Mucosa of descending colon (tissue), 3 donors: ENCODE measurements around the gene POU2F3. TPM values are rescaled to one million over a fixed set of nuclear protein-coding genes. Genes with fewer than 3 reads are reported as not detected.
A peak's percentile ranks its signal among the peaks of the same experiment; 100 is the strongest.

ENCODE experiments used
- ATAC-seq: fragments of 200-7000 bp; cut with Tn5 transposase; one replicate; pipeline ENCODE4 v1.9.1; 2020; ENCODE audit warnings: mild to moderate bottlenecking, moderate library complexity
- DNase-seq, 3 donors: peaks; one replicate each; pipeline ENCODE4 v3.0.0-alpha.2; 2020
- H3K36me3 ChIP-seq: fragments of 200-600 bp; one replicate; pipeline ENCODE4 v1.8.0; 2021; ENCODE audit warnings: low read depth, mild to moderate bottlenecking
- H3K4me1 ChIP-seq: fragments of 200-600 bp; one replicate; pipeline ENCODE4 v1.8.0; 2021; ENCODE audit warnings: low read depth, mild to moderate bottlenecking
- H3K4me3 ChIP-seq: fragments of 200-600 bp; one replicate; pipeline ENCODE4 v1.8.0; 2021; ENCODE audit warnings: mild to moderate bottlenecking
- H3K9me3 ChIP-seq: fragments of 200-600 bp; one replicate; pipeline ENCODE4 v1.8.0; 2021; ENCODE audit warnings: mild to moderate bottlenecking
- CTCF ChIP-seq: fragments of 200-600 bp; IDR thresholded peaks from one replicate; pipeline ENCODE4 v1.8.0; 2022; ENCODE audit warnings: antibody characterized with exemption, mild to moderate bottlenecking
- intact Hi-C, 2 donors: fragments of 100-400 bp; cut with DNase I in 1 of 2; cut with micrococcal nuclease in 1 of 2; formaldehyde crosslinking; loops; one replicate each; pipeline versions ENCODE4 v1.11.0 to v1.11.1; 2022; cut with DNase I, micrococcal nuclease
- total RNA-seq, 3 donors: library from RNA; stranded (reverse); fragmentation: NEBNext Ultra II Directional in 2 of 3; extraction: Animal tissue kit (Norgen Biotek cat#: 25700) in 2 of 3; gene quantifications; one replicate each; pipeline versions ENCODE4 v1.2.1 to v1.2.4, GENCODE V29; 2021 to 2023
- donor health status: DM: no; HTN: no; CAD: no; lungs with moderate emphysema.
- donor health status: DM: no; HTN: no; CAD: no.
- donor health status: DM: no; HTN: yes; CAD: no.

POU2F3 gene
- total RNA-seq, 3 donors from 2014 or later, result 1.1 to 3.0 (median 2.2) TPM

GRCh38 chr11:120354068-120354467 is 114.1 kb downstream of the POU2F3 start:
- DNase-seq, result no peak
- peaks cover 12% of the 10 kb centered on the region for H3K4me1 ChIP-seq
- TF ChIP-seq CTCF, result no peak
- intact Hi-C loops, result no loop called here
- peak; percentile 27 for ATAC-seq
- no peak overlapping the region for H3K4me3 ChIP-seq
- H3K9me3 ChIP-seq, result no peaks in the 10 kb centered on the region
- no peaks in the 10 kb centered on the region for H3K36me3 ChIP-seq

GRCh38 chr11:120354779-120355178 is 114.8 kb downstream of the POU2F3 start:
- peak; percentile 58 for ATAC-seq
- Histone ChIP-seq H3K9me3 (no peaks in the 10 kb centered on the region), H3K4me1 (peaks cover 12% of the 10 kb centered on the region), H3K4me3 (no peak overlapping the region), H3K36me3 (no peaks in the 10 kb centered on the region)
- intact Hi-C loops, result no loop called here
- DNase-seq, result no peak
- TF ChIP-seq CTCF, result no peak

GRCh38 chr11:120357620-120358019 is 117.7 kb downstream of the POU2F3 start:
- Histone ChIP-seq H3K4me1 (peaks cover 7% of the 10 kb centered on the region), H3K4me3 (no peak overlapping the region), H3K9me3 (no peaks in the 10 kb centered on the region), H3K36me3 (no peaks in the 10 kb centered on the region)
- no peak for TF ChIP-seq CTCF
- intact Hi-C loops, result no loop called here
- ATAC-seq, result no peak
- no peak for DNase-seq

- Histone ChIP-seq H3K36me3 (no peaks in the 10 kb centered on the region), H3K9me3 (no peaks in the 10 kb centered on the region), H3K4me3 (no peak overlapping the region), H3K4me1 (peaks cover 6% of the 10 kb centered on the region)
- TF ChIP-seq CTCF, result no peak
- DNase-seq (no peak), ATAC-seq (no peak)
- intact Hi-C loops, result no loop called here
These were observed 118.8 kb downstream of the POU2F3 start for GRCh38 chr11:120358729-120359128.

GRCh38 chr11:120363436-120363835 is 123.5 kb downstream of the POU2F3 start:
- ATAC-seq, result no peak
- Histone ChIP-seq H3K4me3 (no peak overlapping the region), H3K4me1 (no peaks in the 10 kb centered on the region), H3K9me3 (no peaks in the 10 kb centered on the region), H3K36me3 (no peaks in the 10 kb centered on the region)
- no peak for DNase-seq
- intact Hi-C loops, result no loop called here
- TF ChIP-seq CTCF, result no peak

GRCh38 chr11:120365512-120365911 is 125.6 kb downstream of the POU2F3 start:
- ATAC-seq, result no peak
- Histone ChIP-seq H3K4me1 (no peaks in the 10 kb centered on the region), H3K4me3 (no peak overlapping the region), H3K36me3 (no peaks in the 10 kb centered on the region), H3K9me3 (no peaks in the 10 kb centered on the region)
- intact Hi-C loops, result no loop called here
- DNase-seq, result no peak
- TF ChIP-seq CTCF, result no peak
